Jurkat, Clone E6-1 (cell line): ENCODE measurements around the gene NUP98.
"Not testable (repeated sequence)": the region's sequence is repeated elsewhere in the genome, so short reads cannot be mapped to it uniquely, and the experiment has no call there.

Experiments used
- DNase-seq: peaks from one replicate; pipeline ENCODE4 v3.0.0-alpha.2; 2011; ENCODE audit warnings: low read depth, low spot score
- H3K4me3 ChIP-seq: 2 replicates; pipeline ENCODE4 v1.5.1; 2011; ENCODE audit warnings: mild to moderate bottlenecking, low read length, control low read depth, moderate library complexity

Gene NUP98

DNA sequence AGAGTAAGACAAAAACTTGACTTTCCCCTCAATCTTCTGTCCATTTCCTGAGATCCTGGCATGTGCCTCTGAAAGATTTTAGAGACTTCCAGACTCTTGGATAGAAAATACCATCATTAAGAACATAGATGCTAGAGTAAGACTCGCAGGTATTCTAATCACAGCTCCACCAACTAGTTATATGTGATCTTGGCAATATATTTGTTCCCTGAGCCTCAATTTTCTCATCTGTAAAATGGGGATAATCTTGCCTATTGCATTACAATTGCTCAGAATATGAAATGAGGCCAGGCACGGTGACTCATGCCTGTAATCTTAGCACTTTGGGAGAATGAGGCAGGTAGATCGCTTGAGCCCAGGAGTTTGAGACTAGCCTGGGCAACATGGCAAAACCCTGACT is 32.7 kb upstream of the NUP98 start:
- DNase-seq: no peak
- no peak overlapping the region for H3K4me3 ChIP-seq

GRCh38 chr11:3827434-3828186 is 30.3 kb upstream of the NUP98 start:
- H3K4me3 ChIP-seq: no peak overlapping the region
- no peak for DNase-seq

- DNase-seq: no peak
Observed at GRCh38 chr11:3826721-3827120, 29.4 kb upstream of the NUP98 start.

GRCh38 chr11:3825473-3826154 is 28.3 kb upstream of the NUP98 start:
- no peak for DNase-seq
- no peak overlapping the region for H3K4me3 ChIP-seq

More at GRCh38 chr11:3826721-3827120, 29.4 kb upstream of the NUP98 start:
- H3K4me3 ChIP-seq: no peak overlapping the region

GRCh38 chr11:3824714-3825472 is 27.5 kb upstream of the NUP98 start:
- no peak overlapping the region for H3K4me3 ChIP-seq
- DNase-seq: peak; percentile 83

DNA sequence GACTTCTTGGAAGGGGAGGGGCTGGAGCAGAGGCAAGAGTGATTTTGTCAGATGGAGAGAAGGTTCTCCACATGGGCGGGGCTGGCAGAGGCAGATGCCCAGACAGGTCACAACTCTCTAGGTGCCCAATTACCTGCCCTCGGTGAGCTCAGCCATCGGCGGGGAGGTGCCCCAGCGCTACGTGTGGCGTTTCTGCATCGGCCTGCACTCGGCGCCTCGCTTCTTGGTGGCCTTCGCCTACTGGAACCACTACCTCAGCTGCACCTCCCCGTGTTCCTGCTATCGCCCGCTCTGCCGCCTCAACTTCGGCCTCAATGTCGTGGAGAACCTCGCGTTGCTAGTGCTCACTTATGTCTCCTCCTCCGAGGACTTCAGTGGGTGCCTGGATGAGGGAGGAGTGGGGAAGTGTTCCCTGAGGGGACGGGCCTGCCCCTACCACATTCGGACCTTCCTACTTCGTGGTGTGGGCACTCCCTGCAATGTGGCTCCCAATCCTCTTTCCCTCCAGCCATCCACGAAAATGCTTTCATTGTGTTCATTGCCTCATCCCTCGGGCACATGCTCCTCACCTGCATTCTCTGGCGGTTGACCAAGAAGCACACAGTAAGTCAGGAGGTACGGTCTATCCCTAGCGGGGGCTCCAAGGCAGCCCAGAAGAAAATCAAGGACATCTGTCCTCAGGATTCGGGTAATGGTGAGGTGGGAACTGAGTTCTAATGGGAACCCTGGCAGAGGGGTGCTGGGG is 26.6 kb upstream of the NUP98 start:
- no peak for DNase-seq
- H3K4me3 ChIP-seq: no peak overlapping the region

DNA sequence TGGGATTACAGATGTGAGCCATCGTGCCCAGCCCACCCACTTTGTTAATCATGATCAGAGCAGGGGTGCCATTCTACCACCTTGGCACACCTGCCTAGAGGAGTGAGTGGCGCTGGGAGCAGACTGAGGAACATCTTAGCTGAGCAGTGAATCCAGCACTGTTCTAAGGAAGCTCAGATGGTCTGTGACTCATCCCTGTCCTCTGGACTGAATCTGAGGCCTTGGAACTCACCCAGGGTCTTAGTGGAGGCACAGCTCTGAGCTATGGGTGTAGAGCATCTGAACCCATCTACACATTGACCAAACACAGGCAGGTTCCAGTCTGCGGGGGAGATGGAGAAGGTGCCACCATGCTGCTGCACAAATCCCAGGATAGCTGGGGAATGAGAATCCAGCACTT is 25.9 kb upstream of the NUP98 start:
- H3K4me3 ChIP-seq: no peak overlapping the region
- DNase-seq: no peak

DNA sequence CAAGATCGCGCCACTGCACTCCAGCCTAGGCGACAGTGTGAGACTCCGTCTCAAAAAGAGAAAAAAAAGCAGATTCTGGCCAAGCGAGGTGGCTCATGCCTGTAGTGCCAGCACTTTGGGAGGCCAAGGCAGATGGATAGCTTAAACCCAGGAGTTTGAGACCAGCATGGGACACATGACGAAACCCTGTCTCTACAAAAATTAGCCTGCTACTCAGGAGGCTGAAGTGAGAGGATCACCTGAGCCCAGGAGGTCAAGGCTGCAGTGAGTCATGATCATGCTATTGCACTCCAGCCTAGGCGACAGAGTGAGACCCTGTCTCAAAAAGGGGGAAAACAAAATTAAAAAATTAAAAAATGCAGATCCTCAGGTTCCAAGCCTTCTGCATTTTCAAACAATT is 25.0 kb upstream of the NUP98 start:
- no peak overlapping the region for H3K4me3 ChIP-seq
- DNase-seq: no peak

GRCh38 chr11:3820971-3821370 is 23.6 kb upstream of the NUP98 start:
- DNase-seq: no peak
- H3K4me3 ChIP-seq: no peak overlapping the region

DNA sequence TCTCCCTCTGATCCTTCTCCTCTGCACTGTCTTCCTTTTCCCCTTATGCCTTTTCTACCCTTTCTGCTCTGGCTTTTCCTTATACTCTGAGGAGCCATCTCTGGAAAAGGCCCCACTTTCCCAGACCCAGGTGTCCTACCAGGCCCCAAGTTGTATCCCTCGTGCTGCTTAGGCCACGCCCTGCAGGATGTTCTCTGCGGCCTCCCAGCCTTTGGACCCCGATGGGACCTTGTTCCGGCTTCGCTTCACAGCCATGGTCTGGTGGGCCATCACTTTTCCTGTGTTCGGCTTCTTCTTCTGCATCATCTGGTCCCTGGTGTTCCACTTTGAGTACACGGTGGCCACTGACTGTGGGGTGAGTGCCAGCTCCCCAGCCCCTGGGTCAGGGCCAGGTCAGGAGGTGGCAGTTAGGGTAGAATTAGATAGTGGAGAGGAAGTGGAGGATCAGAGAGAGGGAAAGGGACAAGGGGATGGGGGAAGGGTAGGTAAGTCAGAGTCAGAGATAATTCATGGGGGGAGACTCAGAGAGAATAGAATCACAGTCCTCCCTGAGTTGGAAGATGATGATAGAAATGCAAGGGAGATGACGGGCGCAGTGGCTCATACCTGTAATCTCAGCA is 19.9 kb upstream of the NUP98 start:
- no peak overlapping the region for H3K4me3 ChIP-seq
- DNase-seq: no peak

- H3K4me3 ChIP-seq: no peak overlapping the region
- no peak for DNase-seq
Observed at GRCh38 chr11:3816673-3817072, 19.3 kb upstream of the NUP98 start.

DNA sequence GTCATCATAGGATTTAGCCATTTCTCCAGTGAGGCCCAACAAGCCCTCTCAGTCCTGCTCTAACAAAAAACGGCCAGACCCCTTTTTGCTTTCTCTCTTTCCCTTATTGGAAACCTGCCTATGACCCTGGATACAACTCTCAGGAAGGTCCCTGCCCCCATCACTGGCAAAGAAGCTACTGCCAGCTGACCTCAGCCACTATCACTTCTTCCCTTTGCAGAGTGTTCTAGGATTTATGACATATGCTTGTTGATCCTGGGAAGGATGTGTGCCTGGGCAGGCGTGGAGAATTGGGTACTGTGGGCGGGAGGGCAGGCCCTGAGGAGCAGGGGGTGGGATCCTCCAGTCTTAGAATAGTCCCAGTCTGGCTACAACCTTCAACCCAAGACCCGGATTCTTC is 18.5 kb upstream of the NUP98 start:
- no peak for DNase-seq
- no peak overlapping the region for H3K4me3 ChIP-seq

DNA sequence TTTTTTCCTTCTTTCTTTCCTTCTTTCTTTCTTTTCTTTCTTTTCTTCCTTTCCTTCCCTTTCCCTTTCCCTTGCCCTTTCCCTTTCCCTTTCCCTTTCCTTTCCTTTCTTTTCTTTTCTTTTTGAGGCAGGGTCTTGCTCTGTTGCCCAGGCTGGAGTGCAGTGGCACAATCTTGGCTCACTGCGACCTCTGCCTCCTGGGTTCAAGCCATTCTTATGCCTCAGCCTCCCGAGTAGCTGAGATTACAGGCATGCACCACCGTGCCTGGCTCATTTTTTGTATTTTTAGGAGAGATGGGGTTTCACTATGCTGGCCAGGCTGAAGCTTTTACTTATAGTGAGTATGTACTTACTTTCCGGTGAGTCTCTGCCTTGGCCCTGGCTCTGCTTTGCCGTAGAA is 17.5 kb upstream of the NUP98 start:
- DNase-seq, H3K4me3 ChIP-seq: not testable (repeated sequence)

- DNase-seq: no peak
- no peak overlapping the region for H3K4me3 ChIP-seq
Observed at GRCh38 chr11:3810951-3811350, 13.6 kb upstream of the NUP98 start.

- DNase-seq: no peak
- H3K4me3 ChIP-seq: no peak overlapping the region
Observed at GRCh38 chr11:3810446-3810845, 13.1 kb upstream of the NUP98 start.

DNA sequence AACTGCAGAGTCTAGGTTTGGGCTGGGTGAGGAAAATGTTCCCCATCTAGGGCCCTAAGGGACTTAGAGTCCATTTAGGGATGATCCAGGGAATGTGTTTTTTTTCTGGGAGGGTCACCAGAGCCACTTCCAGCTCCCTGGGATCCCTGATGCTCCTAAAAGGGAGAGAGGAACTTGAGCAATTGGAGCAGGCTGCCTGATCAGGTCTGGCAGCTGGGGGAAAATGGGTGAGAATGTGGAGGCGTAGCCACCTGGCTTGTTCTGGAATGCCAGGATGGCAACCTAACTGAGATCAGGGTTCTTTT is 12.2 kb upstream of the NUP98 start:
- no peak for DNase-seq
- no peak overlapping the region for H3K4me3 ChIP-seq

DNA sequence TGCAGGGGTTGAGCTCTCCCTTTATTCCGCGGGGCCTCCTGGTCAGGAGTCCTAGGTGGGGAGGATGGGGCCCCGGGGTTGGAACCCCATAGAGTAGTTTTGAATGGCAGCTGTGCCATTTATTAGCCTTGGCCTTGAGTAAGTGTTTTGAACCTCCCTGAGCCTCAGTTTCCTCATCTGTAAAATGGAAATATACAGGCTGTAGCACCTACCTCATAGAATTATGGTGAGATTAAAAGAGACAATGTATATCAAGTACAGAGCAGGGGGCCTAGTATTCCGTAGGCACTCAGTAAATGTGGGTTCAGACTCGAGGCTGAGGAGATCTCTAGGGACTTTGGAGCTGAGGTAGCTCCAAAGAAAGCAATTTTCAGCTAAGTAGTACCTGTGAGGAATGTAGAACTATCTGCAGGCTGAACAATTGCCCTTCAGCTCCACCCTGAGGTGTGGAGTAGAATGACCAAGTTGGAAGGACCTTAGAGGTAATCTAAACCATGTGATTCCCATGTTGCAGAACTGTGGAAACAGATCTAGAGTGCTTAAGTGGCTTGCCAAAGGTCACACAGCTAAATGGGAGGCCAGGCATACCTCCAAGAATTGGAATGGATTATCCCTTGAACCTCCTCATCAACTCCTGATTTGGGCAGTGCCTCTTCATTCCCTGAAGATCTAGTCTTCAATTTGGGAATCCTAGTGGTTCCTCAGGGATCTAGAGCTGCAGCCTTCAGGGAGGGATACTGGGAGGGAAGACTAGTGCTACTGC is 11.7 kb upstream of the NUP98 start:
- peak; percentile 73 for DNase-seq
- peak overlapping the region; percentile 80 for H3K4me3 ChIP-seq
